Activated T-helper 1 cell treated with anti-CD3 and anti-CD28 coated beads, Interleukin-12 subunit alpha, Interleukin-12 subunit beta, Interleukin-2, Interleukin-4 antibody, amounts not matched to agents 30 ng/mL and 10 ng/mL and 1 ng/mL, durations not matched to agents 14 hours and 24 hours and 36 hours (primary cell): ENCODE measurements around the gene DLGAP5. TPM values are rescaled to one million over a fixed set of nuclear protein-coding genes. Genes with fewer than 3 reads are reported as not detected.

Experiments used
- DNase-seq: peaks from one replicate; pipeline ENCODE4 v3.0.0; 2021; ENCODE audit warnings: low spot score
- H3K27ac Mint-ChIP-seq: one replicate; pipeline ENCODE4 v1.8.0; 2021; ENCODE audit warnings: mild to moderate bottlenecking, mixed read lengths
- H3K27me3 Mint-ChIP-seq: one replicate; pipeline ENCODE4 v1.8.0; 2022; ENCODE audit warnings: mild to moderate bottlenecking, moderate library complexity, mixed read lengths; ENCODE audit not compliant: insufficient read depth
- H3K36me3 Mint-ChIP-seq: one replicate; pipeline ENCODE4 v1.8.0; 2021; ENCODE audit warnings: low read depth, mixed read lengths
- H3K4me1 Mint-ChIP-seq: one replicate; pipeline ENCODE4 v1.8.0; 2021; ENCODE audit warnings: low read depth, mixed read lengths
- H3K4me3 Mint-ChIP-seq: one replicate; pipeline ENCODE4 v1.8.0; 2021; ENCODE audit warnings: mild to moderate bottlenecking, moderate library complexity, mixed read lengths
- H3K9me3 Mint-ChIP-seq: one replicate; pipeline ENCODE4 v1.8.0; 2021; ENCODE audit warnings: mixed read lengths
- intact Hi-C: fragments of 100-400 bp; cut with micrococcal nuclease; formaldehyde crosslinking; loops from one replicate; pipeline ENCODE4 v1.15.1; 2024
- total RNA-seq: library from RNA; stranded (reverse); gene quantifications from 2 replicates; pipeline ENCODE4 v1.2.3, GENCODE V29; 2022

Gene DLGAP5
- total RNA-seq, 1 donor from 2014 or later: 22.4 TPM

GRCh38 chr14:55111122-55111708, 80.2 kb downstream of the DLGAP5 start:
- Mint-ChIP-seq H3K27ac (no peak overlapping the region), H3K36me3 (peaks cover 2% of the 10 kb centered on the region), H3K4me3 (no peak overlapping the region), H3K27me3 (no peaks in the 10 kb centered on the region), H3K4me1 (peaks cover 17% of the 10 kb centered on the region), H3K9me3 (no peaks in the 10 kb centered on the region)
- DNase-seq: no peak
- intact Hi-C loops: no loop called here

GRCh38 chr14:55109836-55110235, 81.5 kb downstream of the DLGAP5 start:
- intact Hi-C loops: no loop called here
- DNase-seq: no peak
- no peak overlapping the region for H3K4me3 Mint-ChIP-seq
- H3K36me3 Mint-ChIP-seq: peaks cover 5% of the 10 kb centered on the region
- peaks cover 17% of the 10 kb centered on the region for H3K4me1 Mint-ChIP-seq
- no peaks in the 10 kb centered on the region for H3K27me3 Mint-ChIP-seq
- no peak overlapping the region for H3K27ac Mint-ChIP-seq
- H3K9me3 Mint-ChIP-seq: peaks cover 3% of the 10 kb centered on the region

- Mint-ChIP-seq H3K4me3 (no peak overlapping the region), H3K36me3 (peaks cover 11% of the 10 kb centered on the region), H3K27me3 (no peaks in the 10 kb centered on the region), H3K9me3 (peaks cover 12% of the 10 kb centered on the region), H3K4me1 (peaks cover 33% of the 10 kb centered on the region), H3K27ac (peak overlapping the region; percentile 67)
- intact Hi-C loops: no loop called here
- DNase-seq: no peak
Measured at GRCh38 chr14:55107766-55108554, 83.4 kb downstream of the DLGAP5 start.

GRCh38 chr14:55105991-55106390, 85.4 kb downstream of the DLGAP5 start:
- no peak for DNase-seq
- no peaks in the 10 kb centered on the region for H3K27me3 Mint-ChIP-seq
- peaks cover 47% of the 10 kb centered on the region for H3K4me1 Mint-ChIP-seq
- peaks cover 12% of the 10 kb centered on the region for H3K9me3 Mint-ChIP-seq
- peaks cover 11% of the 10 kb centered on the region for H3K36me3 Mint-ChIP-seq
- intact Hi-C loops: no loop called here
- no peak overlapping the region for H3K4me3 Mint-ChIP-seq
- no peak overlapping the region for H3K27ac Mint-ChIP-seq

GRCh38 chr14:55103971-55104954, 87.1 kb downstream of the DLGAP5 start:
- Mint-ChIP-seq H3K27me3 (no peaks in the 10 kb centered on the region), H3K4me1 (peaks cover 61% of the 10 kb centered on the region), H3K27ac (peak overlapping the region; percentile 58), H3K4me3 (peak overlapping the region; percentile 31), H3K9me3 (peaks cover 12% of the 10 kb centered on the region), H3K36me3 (peaks cover 9% of the 10 kb centered on the region)
- intact Hi-C loops: loop anchor here (2.0 kb wide), 1 partner anchor 51 kb away; no protein-coding TSS in a partner anchor
- DNase-seq: no peak

GRCh38 chr14:55103005-55103640, 88.3 kb downstream of the DLGAP5 start:
- Mint-ChIP-seq H3K27me3 (no peaks in the 10 kb centered on the region), H3K27ac (peak overlapping the region; percentile 94), H3K4me1 (peaks cover 61% of the 10 kb centered on the region), H3K9me3 (peaks cover 12% of the 10 kb centered on the region), H3K4me3 (peak overlapping the region; percentile 51), H3K36me3 (peaks cover 9% of the 10 kb centered on the region)
- intact Hi-C loops: loop anchor here (2.0 kb wide), 1 partner anchor 50 kb away; no protein-coding TSS in a partner anchor
- DNase-seq: peak; percentile 38

GRCh38 chr14:55102141-55102621, 89.2 kb downstream of the DLGAP5 start:
- H3K27me3 Mint-ChIP-seq: no peaks in the 10 kb centered on the region
- intact Hi-C loops: loop anchor here (1.0 to 2.0 kb wide), 3 partner anchors 13 to 49 kb away; partner anchors contain the start of gene LGALS3

GRCh38 chr14:55101698-55102097, 89.7 kb downstream of the DLGAP5 start:
- H3K36me3 Mint-ChIP-seq: peaks cover 9% of the 10 kb centered on the region
- H3K27me3 Mint-ChIP-seq: no peaks in the 10 kb centered on the region
- intact Hi-C loops: loop anchor here (1.0 to 2.0 kb wide), 3 partner anchors 12 to 49 kb away; partner anchors contain the start of gene LGALS3
- H3K4me1 Mint-ChIP-seq: peaks cover 66% of the 10 kb centered on the region
- H3K27ac Mint-ChIP-seq: no peak overlapping the region
- H3K9me3 Mint-ChIP-seq: peaks cover 12% of the 10 kb centered on the region
- H3K4me3 Mint-ChIP-seq: no peak overlapping the region
- DNase-seq: no peak

More at GRCh38 chr14:55102141-55102621, 89.2 kb downstream of the DLGAP5 start:
- Mint-ChIP-seq H3K4me3 (peak overlapping the region; percentile 41), H3K9me3 (peaks cover 12% of the 10 kb centered on the region), H3K36me3 (peaks cover 9% of the 10 kb centered on the region), H3K27ac (peak overlapping the region; percentile 94), H3K4me1 (peaks cover 62% of the 10 kb centered on the region)
- peak; percentile 41 for DNase-seq

- no peak for DNase-seq
- H3K9me3 Mint-ChIP-seq: peaks cover 9% of the 10 kb centered on the region
- intact Hi-C loops: loop anchor here (10.0 kb wide), 1 partner anchor 275 kb away; no protein-coding TSS in a partner anchor
- no peaks in the 10 kb centered on the region for H3K27me3 Mint-ChIP-seq
- H3K4me1 Mint-ChIP-seq: peaks cover 66% of the 10 kb centered on the region
- H3K36me3 Mint-ChIP-seq: peaks cover 6% of the 10 kb centered on the region
- H3K27ac Mint-ChIP-seq: no peak overlapping the region
- H3K4me3 Mint-ChIP-seq: no peak overlapping the region
Measured at GRCh38 chr14:55099756-55100155, 91.6 kb downstream of the DLGAP5 start.

GRCh38 chr14:55098561-55098898, 92.9 kb downstream of the DLGAP5 start:
- peak overlapping the region; percentile 2 for H3K4me3 Mint-ChIP-seq
- H3K27ac Mint-ChIP-seq: peak overlapping the region; percentile 41
- peaks cover 55% of the 10 kb centered on the region for H3K4me1 Mint-ChIP-seq
- DNase-seq: no peak
- H3K27me3 Mint-ChIP-seq: no peaks in the 10 kb centered on the region
- H3K9me3 Mint-ChIP-seq: no peaks in the 10 kb centered on the region
- H3K36me3 Mint-ChIP-seq: no peaks in the 10 kb centered on the region
- intact Hi-C loops: loop anchor here (1.0 to 10.0 kb wide), 2 partner anchors 9 to 276 kb away; no protein-coding TSS in a partner anchor
